Keratinocyte (primary cell): ENCODE measurements around the gene CASZ1.

Experiments
- CTCF ChIP-seq, 3 experiments: IDR thresholded peaks in 1 of 3; conservative IDR thresholded peaks in 1 of 3; optimal IDR thresholded peaks in 1 of 3; 2 replicates in 2 of 3; 3 replicates in 1 of 3; pipeline versions ENCODE3 to v1.5.1; 2011; ENCODE audit warnings: low read length in 3 of 3, mild to moderate bottlenecking in 3 of 3, moderate library complexity in 2 of 3, control low read depth in 1 of 3, inconsistent platforms in 1 of 3; ENCODE audit not compliant: insufficient read depth in 2 of 3; ENCODE audit errors: extremely low read depth in 1 of 3
- EZH2 ChIP-seq: IDR thresholded peaks from one replicate; pipeline ENCODE4 v1.6.1; 2012; ENCODE audit warnings: inconsistent platforms, mild to moderate bottlenecking, low read length, moderate library complexity

GRCh38 chr1:10791105-10791951 lies 5.1 kb downstream of the CASZ1 start:
- no peak for TF ChIP-seq CTCF (optimal IDR thresholded peaks at IDR 0.05 in 1 of 3, IDR thresholded peaks at IDR 0.05 in 1 of 3, conservative IDR thresholded peaks at IDR 0.05 in 1 of 3; ENCODE audit: extremely low read depth in 1 of 3, insufficient read depth in 2 of 3, low read length in 3 of 3)
- no peak for TF ChIP-seq EZH2
